ENCODE data around the gene PTPRM.

DNA sequence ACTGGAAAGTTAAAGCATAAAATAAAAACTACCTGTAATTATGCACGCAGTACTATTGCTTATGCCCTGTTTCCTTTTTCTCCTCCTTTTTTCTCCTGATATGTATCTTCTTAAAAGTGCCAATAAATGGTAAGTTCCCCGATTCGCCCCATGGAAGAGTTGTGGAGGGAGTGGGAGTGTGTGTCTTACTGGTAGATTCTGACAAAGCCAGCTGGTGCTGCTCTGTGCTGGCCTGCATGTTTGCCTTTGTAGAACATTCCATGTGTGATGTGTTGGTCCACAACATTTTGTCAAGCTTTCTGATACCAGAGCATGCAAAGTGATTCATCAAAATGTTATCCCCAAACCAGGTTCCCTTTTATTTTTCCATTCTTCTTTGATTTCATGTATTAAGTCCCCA is 685.3 kb downstream of the PTPRM start:
- no peak for TF ChIP-seq EZH2phosphoT487 (IDR thresholded peaks at IDR 0.05; ENCODE audit: borderline replicate concordance)
- TF ChIP-seq, protein P1, sequence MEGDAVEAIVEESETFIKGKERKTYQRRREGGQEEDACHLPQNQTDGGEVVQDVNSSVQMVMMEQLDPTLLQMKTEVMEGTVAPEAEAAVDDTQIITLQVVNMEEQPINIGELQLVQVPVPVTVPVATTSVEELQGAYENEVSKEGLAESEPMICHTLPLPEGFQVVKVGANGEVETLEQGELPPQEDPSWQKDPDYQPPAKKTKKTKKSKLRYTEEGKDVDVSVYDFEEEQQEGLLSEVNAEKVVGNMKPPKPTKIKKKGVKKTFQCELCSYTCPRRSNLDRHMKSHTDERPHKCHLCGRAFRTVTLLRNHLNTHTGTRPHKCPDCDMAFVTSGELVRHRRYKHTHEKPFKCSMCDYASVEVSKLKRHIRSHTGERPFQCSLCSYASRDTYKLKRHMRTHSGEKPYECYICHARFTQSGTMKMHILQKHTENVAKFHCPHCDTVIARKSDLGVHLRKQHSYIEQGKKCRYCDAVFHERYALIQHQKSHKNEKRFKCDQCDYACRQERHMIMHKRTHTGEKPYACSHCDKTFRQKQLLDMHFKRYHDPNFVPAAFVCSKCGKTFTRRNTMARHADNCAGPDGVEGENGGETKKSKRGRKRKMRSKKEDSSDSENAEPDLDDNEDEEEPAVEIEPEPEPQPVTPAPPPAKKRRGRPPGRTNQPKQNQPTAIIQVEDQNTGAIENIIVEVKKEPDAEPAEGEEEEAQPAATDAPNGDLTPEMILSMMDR (conservative IDR thresholded peaks at IDR 0.05; ENCODE audit: low read length), result no peak

Data from Loucy (cell line).